WI38 (cell line): Measurements from ENCODE around the gene PIK3CD.

Source experiments
- H3K4me3 ChIP-seq: 2 replicates; pipeline ENCODE4 v1.5.1; 2011; ENCODE audit warnings: low read depth, mild to moderate bottlenecking, control low read depth, low read length
- TF ChIP-seq, protein P1 (sequence below): IDR thresholded peaks from 2 replicates; pipeline ENCODE4 v1.5.1; 2012; ENCODE audit warnings: low read depth, mild to moderate bottlenecking, control low read depth, low read length

The PIK3CD gene

DNA sequence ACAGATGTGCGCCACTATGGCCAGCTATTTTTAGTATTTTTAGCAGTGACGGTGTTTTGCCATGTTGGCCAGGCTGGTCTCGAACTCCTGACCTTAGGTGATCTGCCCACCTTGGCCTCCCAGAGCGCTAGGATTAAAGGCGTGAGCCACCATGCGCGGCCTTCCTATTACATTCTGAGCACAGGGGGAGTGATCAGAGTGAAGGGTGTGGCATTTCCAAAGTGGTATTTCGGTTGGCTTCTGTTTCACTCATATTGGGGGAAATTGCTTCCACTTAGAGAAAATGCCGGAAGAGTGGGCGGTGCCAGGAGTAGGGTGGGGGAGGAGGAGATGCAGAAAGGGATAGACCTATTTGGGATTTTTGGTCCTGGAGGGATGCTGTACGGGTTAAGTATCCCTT is 4.3 kb downstream of the PIK3CD start:
- H3K4me3 ChIP-seq, result no peak overlapping the region
- TF ChIP-seq, protein P1, sequence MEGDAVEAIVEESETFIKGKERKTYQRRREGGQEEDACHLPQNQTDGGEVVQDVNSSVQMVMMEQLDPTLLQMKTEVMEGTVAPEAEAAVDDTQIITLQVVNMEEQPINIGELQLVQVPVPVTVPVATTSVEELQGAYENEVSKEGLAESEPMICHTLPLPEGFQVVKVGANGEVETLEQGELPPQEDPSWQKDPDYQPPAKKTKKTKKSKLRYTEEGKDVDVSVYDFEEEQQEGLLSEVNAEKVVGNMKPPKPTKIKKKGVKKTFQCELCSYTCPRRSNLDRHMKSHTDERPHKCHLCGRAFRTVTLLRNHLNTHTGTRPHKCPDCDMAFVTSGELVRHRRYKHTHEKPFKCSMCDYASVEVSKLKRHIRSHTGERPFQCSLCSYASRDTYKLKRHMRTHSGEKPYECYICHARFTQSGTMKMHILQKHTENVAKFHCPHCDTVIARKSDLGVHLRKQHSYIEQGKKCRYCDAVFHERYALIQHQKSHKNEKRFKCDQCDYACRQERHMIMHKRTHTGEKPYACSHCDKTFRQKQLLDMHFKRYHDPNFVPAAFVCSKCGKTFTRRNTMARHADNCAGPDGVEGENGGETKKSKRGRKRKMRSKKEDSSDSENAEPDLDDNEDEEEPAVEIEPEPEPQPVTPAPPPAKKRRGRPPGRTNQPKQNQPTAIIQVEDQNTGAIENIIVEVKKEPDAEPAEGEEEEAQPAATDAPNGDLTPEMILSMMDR, result no peak

DNA sequence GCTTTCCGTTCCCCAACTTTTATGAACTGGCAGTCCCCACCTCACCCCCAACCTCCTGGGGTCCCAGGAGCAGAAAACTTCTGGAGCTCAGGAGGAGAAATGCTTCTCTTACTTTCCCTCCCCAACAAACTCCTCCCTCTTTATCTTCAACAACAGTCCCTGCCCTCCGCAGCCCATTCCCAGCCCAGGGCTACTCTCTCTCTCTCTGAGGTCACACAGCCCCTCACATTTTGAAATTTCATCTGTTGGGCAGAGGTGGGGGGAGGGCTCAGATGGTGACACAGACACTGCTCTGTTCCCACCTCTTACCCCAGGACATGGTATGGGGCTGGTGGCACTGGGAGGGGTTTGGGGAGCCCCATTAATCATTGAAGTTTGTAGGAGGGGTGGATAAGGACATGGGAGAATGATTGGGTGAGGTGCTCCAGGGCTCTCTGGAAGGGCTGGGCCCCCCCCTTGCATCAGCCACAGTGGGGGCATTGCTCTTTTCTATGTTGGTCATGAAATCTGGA is 6.0 kb downstream of the PIK3CD start:
- TF ChIP-seq, protein P1, result no peak

DNA sequence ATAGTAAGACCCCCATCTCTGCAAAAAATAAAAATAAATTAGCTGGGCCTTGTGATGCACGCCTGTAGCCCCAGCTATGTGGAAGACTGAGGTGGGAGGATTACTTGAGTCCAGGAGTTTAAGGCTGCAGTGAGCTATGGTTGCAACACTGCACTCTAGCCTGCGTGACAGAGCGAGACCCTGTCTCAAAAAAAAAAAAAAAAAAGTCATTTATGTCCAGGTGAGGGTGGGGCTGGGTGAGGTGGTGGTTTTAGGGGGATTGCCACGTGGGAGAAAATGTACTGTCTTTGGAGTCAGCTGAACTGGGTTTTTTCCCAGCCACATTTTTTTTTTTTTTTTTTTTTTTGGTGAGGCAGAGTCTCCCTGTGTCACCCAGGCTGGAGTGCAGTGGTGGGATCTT is 6.7 kb downstream of the PIK3CD start:
- TF ChIP-seq, protein P1, result no peak

More for the DNA sequence above, 6.0 kb downstream of the PIK3CD start:
- no peak overlapping the region for H3K4me3 ChIP-seq

DNA sequence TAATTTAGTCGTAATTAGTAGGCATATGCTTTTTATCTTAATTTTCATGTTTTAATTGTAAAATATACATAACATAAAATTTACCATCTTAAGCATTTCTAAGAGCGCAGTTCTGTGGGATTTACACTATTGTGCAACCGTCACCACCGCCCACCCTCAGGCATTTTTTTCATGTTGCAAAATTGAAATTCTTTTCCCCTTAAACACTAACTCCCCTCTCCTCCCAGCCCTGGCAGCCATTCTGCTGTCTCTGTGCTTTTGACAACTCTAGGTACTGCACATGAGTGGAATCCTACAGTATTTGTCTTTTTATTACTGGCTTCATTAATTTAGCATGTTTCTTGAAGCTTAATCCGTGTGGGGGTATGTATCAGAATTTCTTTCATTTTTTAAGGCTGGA is 7.8 kb downstream of the PIK3CD start:
- TF ChIP-seq, protein P1, result no peak
- H3K4me3 ChIP-seq, result no peak overlapping the region

More for the DNA sequence above, 6.7 kb downstream of the PIK3CD start:
- H3K4me3 ChIP-seq, result no peak overlapping the region

DNA sequence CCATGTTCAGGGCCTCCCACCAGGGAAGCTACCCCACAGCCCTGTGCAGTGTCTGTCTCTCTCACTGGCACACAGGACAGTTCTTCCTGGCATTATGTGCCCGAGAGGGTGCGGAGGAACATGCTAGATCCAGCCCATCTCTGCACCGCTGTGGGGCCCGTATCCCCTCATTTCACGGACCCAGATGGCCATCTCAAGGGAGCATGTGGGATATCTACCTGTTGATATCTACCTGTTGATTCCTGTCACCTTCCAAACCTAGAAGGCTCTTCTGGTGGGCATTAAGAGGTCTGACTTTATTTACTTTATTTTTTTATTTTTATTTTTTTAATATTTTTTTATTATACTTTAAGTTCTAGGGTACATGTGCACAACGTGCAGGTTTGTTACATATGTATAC is 11.7 kb downstream of the PIK3CD start:
- no peak overlapping the region for H3K4me3 ChIP-seq
- TF ChIP-seq, protein P1, result no peak

DNA sequence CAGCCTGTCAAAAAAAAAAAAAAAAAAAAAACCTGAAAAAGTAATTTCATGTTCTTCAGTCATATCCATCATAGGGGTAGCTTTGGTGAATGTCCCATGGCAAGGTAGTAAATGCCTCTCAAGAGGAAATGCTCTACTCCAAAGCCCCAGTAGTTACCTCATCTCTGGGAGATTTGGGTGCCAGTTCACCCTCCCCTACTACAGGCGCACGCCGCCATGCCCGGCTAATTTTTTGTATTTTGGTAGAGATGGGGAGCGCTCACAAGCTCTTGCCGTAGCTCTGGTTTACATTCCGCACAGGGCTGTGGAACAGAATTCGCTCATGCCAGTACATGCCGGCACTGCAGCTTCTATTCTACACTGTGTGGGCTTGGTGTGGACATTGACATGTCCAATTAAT is 13.7 kb downstream of the PIK3CD start:
- TF ChIP-seq, protein P1, result no peak
- no peak overlapping the region for H3K4me3 ChIP-seq

DNA sequence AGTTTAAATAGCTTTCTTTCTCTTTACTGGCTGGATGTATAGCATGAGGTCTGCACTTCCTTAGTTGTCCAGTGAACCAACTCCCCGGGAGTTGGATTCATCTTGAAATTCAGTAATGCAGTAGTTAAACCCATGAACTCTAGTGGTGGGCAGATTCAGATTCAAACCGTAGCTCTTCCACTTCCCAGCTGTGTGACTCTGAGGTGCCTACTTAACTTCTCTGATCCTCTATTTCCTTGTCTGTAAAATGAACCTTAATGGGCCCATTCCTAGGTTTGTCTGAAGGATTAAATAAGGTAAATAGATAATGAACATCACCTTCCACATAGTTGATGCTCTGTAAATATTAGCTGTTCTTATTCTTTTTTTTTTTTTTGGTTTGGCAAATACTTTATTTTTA is 16.5 kb downstream of the PIK3CD start:
- H3K4me3 ChIP-seq, result no peak overlapping the region
- TF ChIP-seq, protein P1, result no peak
